ENCODE results near the gene CCDC175.

GRCh38 chr14:59601056-59601455 is 24.4 kb upstream of the CCDC175 start:
- TF ChIP-seq CTCF (IDR thresholded peaks at IDR 0.05; ENCODE audit: extremely low read depth in 1 of 2, insufficient read depth in 1 of 2, low read depth in 1 of 2, low read length in 2 of 2) (no peak), EZH2 (IDR thresholded peaks at IDR 0.05; ENCODE audit: borderline replicate concordance, low read depth, low read length, severe bottlenecking) (no peak), MYC (IDR thresholded peaks at IDR 0.05; ENCODE audit: low read depth, low read length) (no peak), JUN (IDR thresholded peaks at IDR 0.05; ENCODE audit: borderline replicate concordance, insufficient read depth, insufficient read length, low read depth) (no peak), POLR2AphosphoS5 (IDR thresholded peaks at IDR 0.05; ENCODE audit: insufficient read depth, low read depth, low read length) (no peak)

Data from endothelial cell of umbilical vein (primary cell).